Effector CD4-positive, alpha-beta T cell (primary cell): ENCODE data around the gene TMEM150B.

ENCODE experiments used
- DNase-seq: peaks from one replicate; pipeline ENCODE4 v3.0.0-alpha.2; 2020

The TMEM150B gene

DNA sequence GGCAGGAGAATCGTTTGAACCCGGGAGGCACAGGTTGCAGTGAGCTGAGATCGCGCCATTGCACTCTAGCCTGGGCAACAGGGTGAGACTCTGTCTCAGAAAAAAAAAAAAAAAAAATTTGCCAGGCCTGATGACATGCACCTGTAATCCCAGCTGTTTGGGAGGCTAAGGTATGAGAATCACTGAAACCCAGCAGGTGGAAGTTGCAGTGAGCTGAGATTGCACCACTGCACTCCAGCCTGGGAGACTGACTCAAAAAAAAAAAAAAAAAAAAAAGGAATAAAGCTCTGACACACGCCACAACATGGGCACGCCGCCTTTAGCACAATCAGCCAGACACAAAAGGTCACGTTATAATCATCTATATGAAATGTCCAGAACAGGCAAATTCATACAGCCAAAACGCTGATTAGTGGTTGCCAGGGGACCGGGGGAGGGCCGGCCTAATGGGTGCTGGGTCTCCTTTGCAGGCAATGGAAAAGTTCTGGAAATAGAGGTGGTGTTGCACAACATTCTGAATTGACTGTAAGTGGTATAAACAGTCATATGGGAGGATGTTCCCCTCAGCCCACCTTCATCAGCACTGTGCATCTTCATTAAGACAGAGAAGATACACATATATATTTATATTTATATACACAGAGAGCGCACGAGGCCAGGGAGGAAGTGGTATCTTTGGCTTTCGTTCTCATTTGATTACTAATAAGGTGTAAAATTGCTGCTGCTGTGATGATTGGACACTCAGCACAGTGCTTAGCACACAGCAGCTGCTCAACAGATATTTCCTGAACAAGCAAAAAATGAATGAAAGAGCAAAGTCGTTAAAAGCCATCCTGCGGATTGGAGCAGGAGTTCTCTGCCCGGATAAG lies 49.1 kb downstream of the TMEM150B start:
- DNase-seq, result no peak

DNA sequence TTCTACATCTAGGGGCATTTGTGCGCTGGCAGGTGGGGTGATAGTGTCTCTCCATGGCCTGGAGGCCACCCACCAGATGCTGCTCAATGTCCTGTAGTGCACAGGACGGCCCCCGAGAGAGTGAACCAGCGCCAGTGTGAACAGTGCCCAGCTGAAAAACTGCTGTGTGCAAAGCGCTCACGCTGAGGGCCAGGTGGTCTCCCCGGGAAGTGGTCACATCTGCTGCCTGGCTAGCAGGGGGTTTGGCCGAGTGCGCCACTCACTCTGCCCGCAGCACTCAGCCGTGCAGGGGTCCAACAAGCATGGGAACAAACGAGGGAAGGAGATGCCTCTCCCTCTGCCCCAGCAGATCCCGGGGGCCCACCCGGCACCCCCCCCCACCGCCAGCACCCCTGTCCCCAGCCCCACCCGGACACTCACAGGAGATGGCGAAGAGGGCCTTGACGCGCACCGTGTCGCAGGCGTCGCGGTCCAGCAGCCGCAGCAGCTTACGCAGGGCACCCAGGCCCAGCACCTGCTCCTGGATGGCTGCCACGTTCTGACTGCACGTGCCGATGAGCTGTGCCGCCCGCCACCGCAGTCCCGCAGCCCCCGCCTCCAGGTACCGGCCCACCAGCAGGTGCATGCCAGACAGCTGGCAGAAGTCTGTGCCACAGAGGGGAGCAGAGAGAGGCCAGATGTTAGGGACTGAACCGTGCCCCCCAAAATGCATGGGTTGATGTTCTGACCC lies 51.0 kb downstream of the TMEM150B start:
- DNase-seq, result no peak

DNA sequence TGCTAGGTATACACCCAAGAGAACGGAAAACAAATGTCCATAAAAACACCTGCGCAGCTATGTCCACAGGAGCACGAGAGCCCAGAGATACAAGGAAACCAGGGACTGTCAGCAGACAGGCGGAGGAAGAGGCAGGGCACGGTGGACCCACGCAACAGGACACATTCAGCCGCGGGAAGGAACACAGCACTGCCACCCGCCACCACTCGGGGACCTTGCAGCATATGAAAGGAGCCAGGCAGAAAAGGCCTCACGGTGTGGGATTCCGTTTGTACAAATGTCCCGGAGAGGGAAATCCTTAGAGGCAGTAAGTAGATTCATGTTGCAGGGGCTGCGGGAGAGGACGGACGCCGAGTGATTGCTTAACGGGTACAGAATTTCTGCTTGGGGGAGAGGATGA lies 53.0 kb downstream of the TMEM150B start:
- no peak for DNase-seq

DNA sequence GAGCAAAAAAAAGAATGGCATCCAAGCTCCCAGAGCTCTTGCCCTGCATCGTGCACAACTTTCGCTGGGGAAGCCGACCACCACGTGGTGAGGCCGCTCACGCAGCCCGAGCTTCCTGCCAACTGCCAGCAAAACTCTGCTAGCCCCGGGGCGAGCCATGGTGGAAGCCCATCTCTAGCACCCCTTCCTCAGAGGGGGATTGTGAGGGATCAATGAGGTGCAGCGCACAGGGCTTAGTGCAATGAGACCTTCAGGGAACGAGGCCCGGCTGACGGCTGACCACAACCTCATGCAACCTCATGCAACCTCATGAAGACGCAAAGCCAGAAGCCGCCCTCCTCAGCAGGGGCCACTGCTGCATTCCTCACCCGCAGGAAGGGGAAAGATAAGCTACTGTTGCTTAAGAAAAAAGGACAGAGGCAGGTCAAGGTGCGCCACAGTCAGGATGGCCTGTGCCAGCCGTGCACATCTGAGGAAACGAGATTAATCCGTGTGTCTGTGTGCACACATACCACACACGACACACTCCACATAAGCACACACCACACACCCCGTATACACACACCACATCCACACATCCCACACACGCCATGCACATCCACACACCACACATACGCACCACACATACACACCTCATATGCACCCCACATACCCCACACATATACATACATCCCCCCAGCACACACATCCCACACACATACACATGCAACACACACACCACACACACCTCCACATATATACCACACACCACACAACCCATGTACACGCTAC lies 54.8 kb downstream of the TMEM150B start:
- DNase-seq, result no peak

DNA sequence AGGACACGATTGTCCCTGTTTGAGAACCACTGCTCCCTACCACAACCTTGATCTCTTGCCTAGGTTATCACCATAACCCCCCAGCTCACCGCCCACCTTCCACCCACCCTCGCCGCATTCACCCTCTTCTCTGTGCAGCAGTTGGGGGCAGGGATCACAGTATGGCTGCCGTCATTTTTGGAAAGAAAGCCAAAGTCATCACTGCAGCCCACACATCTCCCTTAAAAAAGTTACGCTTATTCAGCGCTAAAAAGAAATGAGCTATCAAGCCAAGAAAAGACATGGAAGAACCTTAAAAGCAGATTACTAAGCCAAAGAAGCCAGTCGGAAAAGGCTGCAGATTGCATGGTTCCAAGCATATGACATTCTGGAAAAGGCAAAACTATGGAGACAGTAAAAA lies 55.8 kb downstream of the TMEM150B start:
- no peak for DNase-seq

DNA sequence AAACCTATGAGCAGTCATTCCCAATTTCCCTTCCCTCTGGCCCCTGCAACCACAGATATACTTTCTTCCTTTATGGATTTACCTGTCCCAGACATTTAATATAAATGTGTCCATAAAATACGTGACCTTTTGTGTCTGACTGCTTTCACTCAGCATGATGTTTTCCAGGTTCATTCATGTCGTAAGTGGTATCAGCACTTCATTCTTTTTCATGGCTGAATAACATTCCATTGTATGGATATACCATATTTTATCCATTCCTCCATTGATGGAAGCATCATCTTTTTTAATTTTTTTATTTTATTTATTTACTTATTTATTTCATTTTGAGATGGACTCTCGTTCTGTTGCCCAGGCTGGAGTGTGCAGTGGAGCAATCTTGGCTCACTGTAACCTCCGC lies 58.3 kb downstream of the TMEM150B start:
- DNase-seq, result no peak

DNA sequence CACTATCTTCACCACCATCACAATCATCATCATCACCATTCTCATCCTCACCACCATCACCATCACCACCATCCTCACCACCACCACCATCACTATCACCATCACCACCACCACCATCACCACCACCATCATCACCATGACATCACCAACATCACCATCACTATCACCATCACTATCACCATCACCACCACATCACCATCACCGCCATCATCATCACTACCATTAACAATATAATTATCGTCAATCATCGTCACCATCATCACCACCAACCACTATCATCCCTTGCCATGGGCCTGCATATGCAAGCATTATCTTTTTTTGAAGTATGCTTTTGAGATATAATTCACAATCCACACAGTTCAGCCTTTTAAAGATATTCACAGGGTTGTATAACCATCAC lies 58.7 kb downstream of the TMEM150B start:
- DNase-seq, result no peak

DNA sequence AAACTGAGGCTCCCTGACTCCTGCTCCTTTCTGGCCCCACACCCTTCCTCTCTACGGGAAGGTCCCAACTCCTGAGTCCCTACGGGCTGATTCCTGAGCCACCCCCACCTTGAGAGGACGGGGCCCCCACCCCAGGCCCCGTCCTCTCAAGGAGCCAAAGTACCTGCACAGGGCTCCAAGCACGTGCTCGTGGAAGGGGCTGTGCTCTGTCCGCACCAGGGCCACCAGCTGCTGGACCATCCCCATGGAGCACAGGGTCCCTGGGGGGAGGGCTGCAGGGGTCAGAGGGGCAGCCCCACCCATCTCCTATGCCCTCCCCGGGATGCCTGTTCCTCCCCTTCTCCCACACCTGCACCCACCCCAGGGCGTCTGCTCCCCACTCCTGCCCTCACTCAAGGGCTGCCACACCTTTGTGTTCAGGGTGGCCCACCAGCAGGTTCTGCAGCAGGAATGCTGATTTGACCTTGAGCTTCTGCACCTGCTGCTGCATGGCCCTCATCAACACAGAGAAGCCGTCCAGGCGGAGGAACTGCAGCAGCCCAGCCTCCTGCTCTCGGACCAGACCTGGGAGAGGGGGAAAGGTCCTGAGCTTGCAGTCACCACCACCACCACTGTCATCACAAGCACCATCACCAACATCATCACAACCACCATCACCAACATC lies 59.3 kb downstream of the TMEM150B start:
- no peak for DNase-seq

DNA sequence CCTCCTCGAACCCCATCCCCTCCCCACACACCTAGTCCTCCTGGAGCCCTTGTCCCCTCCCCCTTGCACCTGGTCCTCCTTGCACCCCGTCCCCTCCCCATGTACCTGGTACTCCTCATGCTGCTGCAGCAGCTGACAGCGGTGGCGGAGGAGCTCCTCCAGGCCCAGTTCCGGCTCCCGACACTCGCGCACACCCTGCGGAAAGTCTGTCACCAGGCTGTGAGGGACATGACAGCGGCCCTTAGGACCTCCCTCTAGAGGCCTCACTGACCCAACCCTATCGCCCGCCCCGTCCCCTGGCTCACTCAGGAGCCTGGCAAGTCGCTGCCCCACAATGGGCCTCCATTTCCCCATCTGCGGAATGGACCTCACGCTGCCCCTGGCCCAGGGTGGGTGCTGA lies 60.0 kb downstream of the TMEM150B start:
- no peak for DNase-seq

DNA sequence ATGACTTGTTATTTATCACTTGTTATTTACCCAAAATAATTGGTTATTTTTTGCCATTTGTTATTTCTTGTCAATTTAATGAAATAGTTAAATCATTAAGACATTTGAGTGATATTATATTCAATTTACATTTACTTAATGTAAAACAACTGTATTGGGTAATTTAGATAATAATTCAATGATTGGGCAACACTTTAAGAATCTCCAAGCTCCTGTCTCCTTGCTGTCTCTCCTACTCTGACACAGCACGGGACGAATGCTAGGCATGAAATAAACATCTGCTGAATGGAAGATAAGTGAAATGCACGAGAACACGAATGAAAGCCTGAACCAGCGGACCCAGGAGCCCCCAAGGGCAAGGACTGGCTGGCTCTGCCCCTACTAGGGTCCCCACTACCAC lies 60.6 kb downstream of the TMEM150B start:
- DNase-seq, result no peak
